K562 (cell line): ENCODE results near the gene IMPACT. TPM values are rescaled to one million over a fixed set of nuclear protein-coding genes. Genes with fewer than 3 reads are reported as not detected.

Experiments
- ATAC-seq: fragments of 200-7000 bp; cut with Tn5 transposase; 3 replicates; pipeline ENCODE4 v1.9.1; 2020; ENCODE audit warnings: moderate library complexity
- BruUV-seq: library from RNA; stranded (reverse); fragments of 400-500 nt; replicated peaks from 2 replicates; lab custom pipeline; 2021; lab: Mats Ljungman, UMichigan
- CTCF ChIA-PET: fragments of 300-600 bp; formaldehyde crosslinking; extraction: SDS; loops from one replicate; lab custom pipeline; 2021; ENCODE audit warnings: low intra/inter-chr PET ratio; lab: Yijun Ruan, JAX
- POLR2A ChIA-PET: fragments of 300-600, 350-650 bp; sonication (Branson Sonifier 250); formaldehyde crosslinking; extraction: SDS; loops from one replicate; lab custom pipeline; 2021; ENCODE audit warnings: antibody characterized with exemption, inconsistent platforms; lab: Yijun Ruan, JAX
- DNase-seq, 4 experiments: peaks; one replicate each; pipeline versions ENCODE4 v3.0.0 to v3.0.0-alpha.2; 2011 to 2018; ENCODE audit warnings: low spot score in 3 of 4, mixed read lengths in 3 of 4; ENCODE audit errors: extremely low read depth in 1 of 4
- FAIRE-seq: peaks from 2 replicates; lab custom pipeline; 2011; peaks lifted over from hg19 to GRCh38; lab: Jason Lieb, UNC
- H2AFZ ChIP-seq: 2 replicates; pipeline ENCODE4 v1.6.0; 2011; ENCODE audit warnings: low read depth, low read length, control low read depth, inconsistent platforms
- H3K27ac ChIP-seq: fragments of 200-600 bp; 3 replicates; pipeline ENCODE4 v1.8.0; 2011; ENCODE audit warnings: low read depth, mild to moderate bottlenecking, control low read depth, inconsistent platforms, low read length, moderate library complexity, mixed read lengths; ENCODE audit errors: extremely low read depth
- H3K27me3 ChIP-seq, 2 experiments: fragments of 300-600 bp in 1 of 2; 2 replicates in 1 of 2; 3 replicates in 1 of 2; pipeline versions ENCODE4 v1.6.0 to v1.8.0; 2011; ENCODE audit warnings: inconsistent platforms in 2 of 2, low read length in 2 of 2, mild to moderate bottlenecking in 1 of 2, mixed read lengths in 1 of 2, moderate library complexity in 1 of 2; ENCODE audit not compliant: control insufficient read depth in 2 of 2, insufficient read depth in 2 of 2
- H3K36me3 ChIP-seq: fragments of 300-600 bp; 3 replicates; pipeline ENCODE4 v1.8.0; 2011; ENCODE audit warnings: mild to moderate bottlenecking, low read length, inconsistent platforms; ENCODE audit not compliant: control insufficient read depth, insufficient read depth
- H3K4me1 ChIP-seq, 2 experiments: fragments of 200-600 bp in 1 of 2; replicated peaks in 1 of 2; 2 replicates in 1 of 2; 3 replicates in 1 of 2; pipeline versions ENCODE4 v1.5.1 to v1.8.0; 2011; ENCODE audit warnings: inconsistent platforms in 2 of 2, low read length in 2 of 2, mild to moderate bottlenecking in 1 of 2, mixed read lengths in 1 of 2, moderate library complexity in 1 of 2; ENCODE audit not compliant: control insufficient read depth in 2 of 2, insufficient read depth in 2 of 2
- H3K4me2 ChIP-seq: 2 replicates; pipeline ENCODE4 v1.6.1; 2011; ENCODE audit warnings: low read length, control low read depth, inconsistent platforms, mixed read lengths; ENCODE audit not compliant: insufficient read depth
- H3K4me3 ChIP-seq: fragments of 200-600 bp; sonication (generic), shearing (Covaris generic); 2 replicates; pipeline ENCODE4 v1.5.1; 2016; ENCODE audit warnings: control low read depth, inconsistent platforms
- H3K79me2 ChIP-seq: fragments of 200-600 bp; 3 replicates; pipeline ENCODE4 v1.8.0; 2011; ENCODE audit warnings: low read length, inconsistent platforms; ENCODE audit not compliant: control insufficient read depth, insufficient read depth
- H3K9ac ChIP-seq, 2 experiments: 2 replicates each; pipeline versions ENCODE4 v1.6.0 to v1.6.1; 2011; ENCODE audit warnings: low read depth in 2 of 2, low read length in 2 of 2, control low read depth in 1 of 2, inconsistent platforms in 1 of 2, mild to moderate bottlenecking in 1 of 2, mixed read lengths in 1 of 2; ENCODE audit not compliant: insufficient read depth in 1 of 2
- H3K9me1 ChIP-seq: one replicate; pipeline ENCODE4 v1.6.0; 2011; ENCODE audit warnings: inconsistent platforms, mild to moderate bottlenecking, low read length, moderate library complexity; ENCODE audit not compliant: control insufficient read depth, insufficient read depth
- H3K9me3 ChIP-seq: replicated peaks from 2 replicates; pipeline ENCODE4 v1.5.1; 2011; ENCODE audit warnings: low read depth, low read length, inconsistent platforms; ENCODE audit not compliant: control insufficient read depth, insufficient read depth
- H4K20me1 ChIP-seq: replicated peaks from 2 replicates; pipeline ENCODE4 v1.6.1; 2011; ENCODE audit warnings: low read length, inconsistent platforms, mixed read lengths; ENCODE audit not compliant: control insufficient read depth, insufficient read depth
- PRDM10 ChIP-seq: fragments of 450-650 bp; IDR thresholded peaks from 2 replicates; pipeline ENCODE4 v1.6.1; 2018; ENCODE audit not compliant: partially characterized antibody
- RFX1 ChIP-seq: fragments of 450-650 bp; IDR thresholded peaks from 2 replicates; pipeline ENCODE4 v1.6.1; 2016; ENCODE audit warnings: mild to moderate bottlenecking, moderate library complexity
- ZNF134 ChIP-seq: fragments of 250-450 bp; sonication (Bioruptor Pico); conservative IDR thresholded peaks from 2 replicates; pipeline ENCODE4 v1.4.0; 2020
- ZNF778 ChIP-seq: fragments of 450-650 bp; formaldehyde crosslinking; IDR thresholded peaks from 2 replicates; pipeline ENCODE4 v1.4.0; 2020; ENCODE audit warnings: mild to moderate bottlenecking, moderate library complexity
- WGBS: fragments of 100-300 bp; shearing (Covaris generic); methylation state at CpG from one replicate; pipeline ENCODE4 v1.1.6; 2016; ENCODE audit warnings: low coverage, mixed read lengths; ENCODE audit not compliant: insufficient coverage; ENCODE audit errors: missing lambda C conversion rate; 5-methylcytosine and 5-hydroxymethylcytosine counted together
- in situ Hi-C: fragments of 300-500 bp; cut with MboI; formaldehyde crosslinking; loops from 4 replicates; pipeline ENCODE4 v1.15.0; 2018; ENCODE audit warnings: inconsistent platforms, mixed read lengths
- intact Hi-C: fragments of 100-400 bp; cut with micrococcal nuclease; formaldehyde crosslinking; loops from 2 replicates; pipeline ENCODE4 v1.14.2; 2022
- polyA plus RNA-seq, 8 experiments: library from polyadenylated mRNA; depleted of rRNA in 4 of 8; stranded (reverse) in 5 of 8; unstranded in 3 of 8; fragments of >200 nt; fragmentation: Nextera tagmentation in 2 of 8; fragmentation: Illumina TruSeq in 1 of 8; extraction: Ambion mirVana in 2 of 8; extraction: Trizol in 1 of 8; gene quantifications; 2 replicates each; pipeline versions ENCODE4 v1.2.1 to v1.2.3, GENCODE V29; 2011 to 2014; ENCODE audit warnings: inconsistent platforms in 1 of 8, missing spikeins in 1 of 8
- total RNA-seq, 7 experiments: library from RNA; depleted of rRNA in 6 of 7; stranded (reverse); fragments of >200 nt in 6 of 7; fragmentation: Illumina TruSeq in 2 of 7; extraction: Trizol in 2 of 7; gene quantifications; 2 replicates each; pipeline versions ENCODE4 v1.2.1 to v1.2.3, GENCODE V29; 2011 to 2021; ENCODE audit warnings: low replicate concordance in 1 of 7

Gene IMPACT
- total and polyA plus RNA-seq, 9 of the 15 experiments (the other 6 are each of a cell fraction or from before 2014, with no cell fraction given), result 4.7 to 7.6 (median 5.8) TPM

- Histone ChIP-seq H3K9me1 (no peaks in the 10 kb centered on the region), H3K9ac (peak overlapping the region in 1 of 2 experiments; percentile 21; a peak in 1 of 4 replicates), H3K4me1 (peaks cover 2 to 10% of the 10 kb centered on the region in 2 experiments; a peak in 2 of 5 replicates), H4K20me1 (no peaks in the 10 kb centered on the region), H2AFZ (peak overlapping the region; percentile 75), H3K9me3 (peaks cover 5% of the 10 kb centered on the region; the same call in 1 of the 2 replicates), H3K36me3 (no peaks in the 10 kb centered on the region), H3K79me2 (no peaks in the 10 kb centered on the region), H3K4me3 (peak overlapping the region; percentile 57), H3K27ac (no peak overlapping the region), H3K4me2 (peak overlapping the region; percentile 85), H3K27me3 (no peaks in the 10 kb centered on the region; a peak in 2 of 5 replicates)
- CTCF ChIA-PET, result no interaction called here
- ATAC-seq, result peak; percentile 62
- TF ChIP-seq ZNF778 (CRISPR knock-in tag) (no peak), ZNF134 (CRISPR knock-in tag) (no peak), PRDM10 (peak; percentile 76), RFX1 (peak; percentile 66)
- in situ Hi-C loops (no loop called here), intact Hi-C loops (loop anchor here (10.0 kb wide), 1 partner anchor 57 kb away; no protein-coding TSS in a partner anchor)
- BruUV-seq, result no TSS peak
- peak; percentile 61 for FAIRE-seq
- peak in 2 of 4 experiments; percentile 34 for DNase-seq
- POLR2A ChIA-PET, result interaction anchor here (0.7 to 1.5 kb wide), 2 partner anchors 9 to 39 kb away, joined by 3 to 8 read pairs; no protein-coding TSS in a partner anchor
- 5% methylated on average over 3 of the region's 3 CpGs for WGBS
These were observed 1.0 kb downstream of the IMPACT start for GRCh38 chr18:24427484-24427883.
